ENCODE measurements around the gene MCCD1.

GRCh38 chr6:31534521-31535040, 5.8 kb downstream of the MCCD1 start:
- no peak for TF ChIP-seq CTCF (conservative IDR thresholded peaks at IDR 0.05; ENCODE audit: low read depth, low read length)
- no peak for TF ChIP-seq EZH2 (IDR thresholded peaks at IDR 0.05; ENCODE audit: low read length, unreplicated experiment)
- TF ChIP-seq EZH2phosphoT487 (IDR thresholded peaks at IDR 0.05; ENCODE audit: borderline replicate concordance, low read length), result no peak
